ENCODE measurements around the gene XRCC1. TPM values are rescaled to one million over a fixed set of nuclear protein-coding genes. Genes with fewer than 3 reads are reported as not detected.

XRCC1 gene
- polyA plus RNA-seq, 1 donor from 2014 or later, result 18.6 TPM

DNA sequence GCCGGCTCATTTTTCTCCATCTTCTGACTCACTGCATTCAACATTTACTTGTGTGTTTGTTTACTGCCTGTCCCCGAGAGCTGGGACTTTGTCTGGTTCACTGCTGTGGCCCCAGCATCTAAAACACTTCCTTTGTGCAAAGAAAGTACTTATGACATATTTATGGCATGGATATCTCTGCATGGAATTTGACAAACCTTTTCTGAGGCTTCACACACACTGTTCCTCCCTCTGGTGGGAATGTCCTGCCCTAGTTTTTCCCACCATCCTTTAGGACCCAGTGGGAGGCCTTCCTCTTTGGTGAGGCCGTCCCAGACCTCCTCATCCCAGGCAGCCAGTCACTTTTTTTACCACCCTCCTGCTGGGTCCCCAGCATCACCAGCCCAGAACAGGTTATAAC is 35.2 kb upstream of the XRCC1 start:
- Histone ChIP-seq H3K4me2 (ENCODE audit: low read length) (no peak overlapping the region), H4K20me1 (ENCODE audit: insufficient read depth) (peaks cover 4% of the 10 kb centered on the region), H2AFZ (ENCODE audit: low read depth, low read length) (no peak overlapping the region), H3K79me2 (replicated peaks; ENCODE audit: insufficient read depth, low read length) (peaks cover 36% of the 10 kb centered on the region), H3K36me3 (ENCODE audit: insufficient read depth, low read length) (peaks cover 5% of the 10 kb centered on the region), H3K4me3 (ENCODE audit: low read length) (no peak overlapping the region), H3K27me3 (ENCODE audit: insufficient read depth, low read depth, low read length) (no peaks in the 10 kb centered on the region), H3K9me3 (ENCODE audit: low read length) (no peaks in the 10 kb centered on the region), H3F3A (ENCODE audit: insufficient read depth, low read length, poor library complexity, severe bottlenecking) (no peaks in the 10 kb centered on the region), H3K9me2 (ENCODE audit: insufficient read depth, low read length) (no peaks in the 10 kb centered on the region), H3K9ac (ENCODE audit: low read length) (no peak overlapping the region), H3K27ac (ENCODE audit: low read length) (no peak overlapping the region)
- TF ChIP-seq, protein P1, sequence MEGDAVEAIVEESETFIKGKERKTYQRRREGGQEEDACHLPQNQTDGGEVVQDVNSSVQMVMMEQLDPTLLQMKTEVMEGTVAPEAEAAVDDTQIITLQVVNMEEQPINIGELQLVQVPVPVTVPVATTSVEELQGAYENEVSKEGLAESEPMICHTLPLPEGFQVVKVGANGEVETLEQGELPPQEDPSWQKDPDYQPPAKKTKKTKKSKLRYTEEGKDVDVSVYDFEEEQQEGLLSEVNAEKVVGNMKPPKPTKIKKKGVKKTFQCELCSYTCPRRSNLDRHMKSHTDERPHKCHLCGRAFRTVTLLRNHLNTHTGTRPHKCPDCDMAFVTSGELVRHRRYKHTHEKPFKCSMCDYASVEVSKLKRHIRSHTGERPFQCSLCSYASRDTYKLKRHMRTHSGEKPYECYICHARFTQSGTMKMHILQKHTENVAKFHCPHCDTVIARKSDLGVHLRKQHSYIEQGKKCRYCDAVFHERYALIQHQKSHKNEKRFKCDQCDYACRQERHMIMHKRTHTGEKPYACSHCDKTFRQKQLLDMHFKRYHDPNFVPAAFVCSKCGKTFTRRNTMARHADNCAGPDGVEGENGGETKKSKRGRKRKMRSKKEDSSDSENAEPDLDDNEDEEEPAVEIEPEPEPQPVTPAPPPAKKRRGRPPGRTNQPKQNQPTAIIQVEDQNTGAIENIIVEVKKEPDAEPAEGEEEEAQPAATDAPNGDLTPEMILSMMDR (IDR thresholded peaks at IDR 0.05; ENCODE audit: poor library complexity, severe bottlenecking), result no peak
- TF ChIP-seq SMC3 (conservative IDR thresholded peaks at IDR 0.05; ENCODE audit: poor library complexity), result no peak
- no peak for TF ChIP-seq MXI1 (conservative IDR thresholded peaks at IDR 0.05; ENCODE audit: poor library complexity, severe bottlenecking)
- no peak for TF ChIP-seq EP300 (conservative IDR thresholded peaks at IDR 0.05; ENCODE audit: poor library complexity, severe bottlenecking)
- TF ChIP-seq EZH2 (IDR thresholded peaks at IDR 0.05; ENCODE audit: borderline replicate concordance, insufficient read depth, low read length, poor library complexity, severe bottlenecking), result no peak
- TF ChIP-seq, protein P2, sequence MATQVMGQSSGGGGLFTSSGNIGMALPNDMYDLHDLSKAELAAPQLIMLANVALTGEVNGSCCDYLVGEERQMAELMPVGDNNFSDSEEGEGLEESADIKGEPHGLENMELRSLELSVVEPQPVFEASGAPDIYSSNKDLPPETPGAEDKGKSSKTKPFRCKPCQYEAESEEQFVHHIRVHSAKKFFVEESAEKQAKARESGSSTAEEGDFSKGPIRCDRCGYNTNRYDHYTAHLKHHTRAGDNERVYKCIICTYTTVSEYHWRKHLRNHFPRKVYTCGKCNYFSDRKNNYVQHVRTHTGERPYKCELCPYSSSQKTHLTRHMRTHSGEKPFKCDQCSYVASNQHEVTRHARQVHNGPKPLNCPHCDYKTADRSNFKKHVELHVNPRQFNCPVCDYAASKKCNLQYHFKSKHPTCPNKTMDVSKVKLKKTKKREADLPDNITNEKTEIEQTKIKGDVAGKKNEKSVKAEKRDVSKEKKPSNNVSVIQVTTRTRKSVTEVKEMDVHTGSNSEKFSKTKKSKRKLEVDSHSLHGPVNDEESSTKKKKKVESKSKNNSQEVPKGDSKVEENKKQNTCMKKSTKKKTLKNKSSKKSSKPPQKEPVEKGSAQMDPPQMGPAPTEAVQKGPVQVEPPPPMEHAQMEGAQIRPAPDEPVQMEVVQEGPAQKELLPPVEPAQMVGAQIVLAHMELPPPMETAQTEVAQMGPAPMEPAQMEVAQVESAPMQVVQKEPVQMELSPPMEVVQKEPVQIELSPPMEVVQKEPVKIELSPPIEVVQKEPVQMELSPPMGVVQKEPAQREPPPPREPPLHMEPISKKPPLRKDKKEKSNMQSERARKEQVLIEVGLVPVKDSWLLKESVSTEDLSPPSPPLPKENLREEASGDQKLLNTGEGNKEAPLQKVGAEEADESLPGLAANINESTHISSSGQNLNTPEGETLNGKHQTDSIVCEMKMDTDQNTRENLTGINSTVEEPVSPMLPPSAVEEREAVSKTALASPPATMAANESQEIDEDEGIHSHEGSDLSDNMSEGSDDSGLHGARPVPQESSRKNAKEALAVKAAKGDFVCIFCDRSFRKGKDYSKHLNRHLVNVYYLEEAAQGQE (IDR thresholded peaks at IDR 0.05; ENCODE audit: borderline replicate concordance), result no peak
- TF ChIP-seq POLR2AphosphoS5 (IDR thresholded peaks at IDR 0.05), result no peak
- no peak for TF ChIP-seq RAD21 (conservative IDR thresholded peaks at IDR 0.05)
- no peak for TF ChIP-seq TAF1 (IDR thresholded peaks at IDR 0.05; ENCODE audit: low read depth)

DNA sequence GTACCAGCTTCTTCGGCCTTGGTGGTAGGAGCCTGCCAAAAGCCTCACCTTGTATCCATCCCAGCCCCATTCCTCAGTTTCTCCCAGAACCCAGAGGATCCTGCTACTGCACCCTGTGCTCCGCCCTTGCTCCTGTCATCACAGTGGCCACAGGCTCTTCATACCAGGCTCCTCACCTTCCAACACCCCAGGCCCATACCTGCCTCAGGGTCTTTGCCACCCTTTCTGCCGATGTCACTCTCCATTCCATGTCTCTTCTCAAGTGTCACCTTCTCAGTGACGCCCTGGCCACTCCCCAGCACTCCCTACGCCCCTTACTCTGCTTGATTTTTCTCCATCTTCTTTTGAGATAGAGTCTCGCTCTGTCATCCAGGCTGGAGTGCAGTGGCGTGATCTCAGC is 34.5 kb upstream of the XRCC1 start:
- no peak overlapping the region for H3K4me3 ChIP-seq (ENCODE audit: low read length)
- H2AFZ ChIP-seq (ENCODE audit: low read depth, low read length), result no peak overlapping the region
- H3K79me2 ChIP-seq (replicated peaks; ENCODE audit: insufficient read depth, low read length), result peaks cover 30% of the 10 kb centered on the region
- no peaks in the 10 kb centered on the region for H3K27me3 ChIP-seq (ENCODE audit: insufficient read depth, low read depth, low read length)
- H3K9me2 ChIP-seq (ENCODE audit: insufficient read depth, low read length), result no peaks in the 10 kb centered on the region
- peaks cover 4% of the 10 kb centered on the region for H4K20me1 ChIP-seq (ENCODE audit: insufficient read depth)
- no peaks in the 10 kb centered on the region for H3K9me3 ChIP-seq (ENCODE audit: low read length)
- peaks cover 5% of the 10 kb centered on the region for H3K36me3 ChIP-seq (ENCODE audit: insufficient read depth, low read length)
- no peaks in the 10 kb centered on the region for H3F3A ChIP-seq (ENCODE audit: insufficient read depth, low read length, poor library complexity, severe bottlenecking)
- H3K4me2 ChIP-seq (ENCODE audit: low read length), result no peak overlapping the region
- no peak overlapping the region for H3K27ac ChIP-seq (ENCODE audit: low read length)
- H3K9ac ChIP-seq (ENCODE audit: low read length), result no peak overlapping the region
- TF ChIP-seq POLR2AphosphoS5 (IDR thresholded peaks at IDR 0.05) (no peak), SMC3 (conservative IDR thresholded peaks at IDR 0.05; ENCODE audit: poor library complexity) (no peak), RAD21 (conservative IDR thresholded peaks at IDR 0.05) (no peak), EZH2 (IDR thresholded peaks at IDR 0.05; ENCODE audit: borderline replicate concordance, insufficient read depth, low read length, poor library complexity, severe bottlenecking) (no peak), EP300 (conservative IDR thresholded peaks at IDR 0.05; ENCODE audit: poor library complexity, severe bottlenecking) (no peak), MXI1 (conservative IDR thresholded peaks at IDR 0.05; ENCODE audit: poor library complexity, severe bottlenecking) (no peak)
- TF ChIP-seq, protein P2 (IDR thresholded peaks at IDR 0.05; ENCODE audit: borderline replicate concordance), result no peak
- TF ChIP-seq, protein P1 (IDR thresholded peaks at IDR 0.05; ENCODE audit: poor library complexity, severe bottlenecking), result no peak

Measured in neural cell (in vitro differentiated cells).